ENCODE results near the gene SUDS3. TPM values are rescaled to one million over a fixed set of nuclear protein-coding genes. Genes with fewer than 3 reads are reported as not detected.

Gene SUDS3
- total and polyA plus RNA-seq, 10 of the 15 experiments (the other 5 are each of a cell fraction or from before 2014, with no cell fraction given) = 5.2 to 42.8 (median 21.7) TPM

DNA sequence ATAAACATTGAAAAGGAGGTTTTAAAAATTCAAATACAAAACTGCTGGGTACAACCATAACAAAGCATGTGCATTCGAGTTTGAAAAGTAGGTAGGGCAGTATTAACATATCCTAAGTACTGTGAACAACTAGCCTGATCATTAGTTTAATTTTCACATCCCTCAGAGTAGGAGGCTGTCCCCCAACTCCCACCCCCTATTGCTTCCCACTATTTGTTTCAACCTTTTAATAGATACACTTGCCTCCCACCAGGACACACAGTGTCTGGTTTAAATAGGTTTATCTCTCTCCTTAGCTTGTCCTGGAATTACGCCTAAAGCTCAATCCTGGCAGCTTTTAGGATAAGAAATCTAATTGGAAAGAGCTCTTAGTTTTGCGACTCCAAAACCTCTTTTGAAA, 5.8 kb upstream of the SUDS3 start:
- Histone ChIP-seq H2AFZ (ENCODE audit: control insufficient read depth, low read depth, low read length) (peak overlapping the region; percentile 52), H3K4me1 (ENCODE audit: control insufficient read depth, insufficient read depth, low read length) (peaks cover 3% of the 10 kb centered on the region; the same call in 1 of the 2 replicates), H3K79me2 (ENCODE audit: control insufficient read depth, insufficient read depth, low read length) (peaks cover 35% of the 10 kb centered on the region), H3K27me3 (replicated peaks in 1 of 2; ENCODE audit: control insufficient read depth in 2 of 2, insufficient read depth in 2 of 2, low read length in 1 of 2) (no peaks in the 10 kb centered on the region), H3K4me2 (ENCODE audit: control insufficient read depth, insufficient read depth) (peak overlapping the region; percentile 81), H3K27ac (ENCODE audit: control insufficient read depth, insufficient read depth) (peak overlapping the region; percentile 64), H4K20me1 (ENCODE audit: control insufficient read depth, insufficient read depth) (no peaks in the 10 kb centered on the region), H3K36me3 (ENCODE audit: control insufficient read depth in 2 of 2, insufficient read depth in 2 of 2, low read length in 1 of 2) (no peaks in the 10 kb centered on the region), H3K4me3 (peak overlapping the region; percentile 92), H3K9ac (ENCODE audit: control insufficient read depth, insufficient read depth, low read length) (peak overlapping the region; percentile 84), H3K9me3 (replicated peaks; ENCODE audit: control insufficient read depth, insufficient read depth, low read length) (no peaks in the 10 kb centered on the region)
- POLR2A ChIA-PET = interaction anchor here (0.6 to 1.7 kb wide), 12 partner anchors 11 to 235 kb away, joined by 3 to 8 read pairs (median 4); partner anchors contain the start of gene PEBP1
- DNase-seq (ENCODE audit: low read depth, low spot score) = no peak
- TF ChIP-seq NFXL1 (IDR thresholded peaks at IDR 0.05; ENCODE audit: borderline replicate concordance) = no peak
- TF ChIP-seq ATF2 (IDR thresholded peaks at IDR 0.05; ENCODE audit: low read length) = no peak
- no peak for TF ChIP-seq ZNF24 (IDR thresholded peaks at IDR 0.05)
- no peak for TF ChIP-seq RELA (IDR thresholded peaks at IDR 0.05; ENCODE audit: borderline replicate concordance, partially characterized antibody)
- no peak for TF ChIP-seq TCF7 (IDR thresholded peaks at IDR 0.05; ENCODE audit: borderline replicate concordance)
- no peak for TF ChIP-seq EZH2 (IDR thresholded peaks at IDR 0.05; ENCODE audit: borderline replicate concordance, control insufficient read depth, low read depth, low read length)
- TF ChIP-seq TCF12 (IDR thresholded peaks at IDR 0.05; ENCODE audit: low read depth, low read length) = no peak
- no peak for TF ChIP-seq FOS (IDR thresholded peaks at IDR 0.05; ENCODE audit: borderline replicate concordance, extremely low read depth, insufficient read length)
- TF ChIP-seq EGR1 (IDR thresholded peaks at IDR 0.05; ENCODE audit: borderline replicate concordance in 1 of 2, low read depth in 2 of 2, low read length in 2 of 2) = no peak
- TF ChIP-seq ZNF274 (IDR thresholded peaks at IDR 0.05; ENCODE audit: insufficient read depth, insufficient read length) = no peak
- TF ChIP-seq JUND (IDR thresholded peaks at IDR 0.05; ENCODE audit: low read depth, low read length) = no peak
- TF ChIP-seq, protein P1, sequence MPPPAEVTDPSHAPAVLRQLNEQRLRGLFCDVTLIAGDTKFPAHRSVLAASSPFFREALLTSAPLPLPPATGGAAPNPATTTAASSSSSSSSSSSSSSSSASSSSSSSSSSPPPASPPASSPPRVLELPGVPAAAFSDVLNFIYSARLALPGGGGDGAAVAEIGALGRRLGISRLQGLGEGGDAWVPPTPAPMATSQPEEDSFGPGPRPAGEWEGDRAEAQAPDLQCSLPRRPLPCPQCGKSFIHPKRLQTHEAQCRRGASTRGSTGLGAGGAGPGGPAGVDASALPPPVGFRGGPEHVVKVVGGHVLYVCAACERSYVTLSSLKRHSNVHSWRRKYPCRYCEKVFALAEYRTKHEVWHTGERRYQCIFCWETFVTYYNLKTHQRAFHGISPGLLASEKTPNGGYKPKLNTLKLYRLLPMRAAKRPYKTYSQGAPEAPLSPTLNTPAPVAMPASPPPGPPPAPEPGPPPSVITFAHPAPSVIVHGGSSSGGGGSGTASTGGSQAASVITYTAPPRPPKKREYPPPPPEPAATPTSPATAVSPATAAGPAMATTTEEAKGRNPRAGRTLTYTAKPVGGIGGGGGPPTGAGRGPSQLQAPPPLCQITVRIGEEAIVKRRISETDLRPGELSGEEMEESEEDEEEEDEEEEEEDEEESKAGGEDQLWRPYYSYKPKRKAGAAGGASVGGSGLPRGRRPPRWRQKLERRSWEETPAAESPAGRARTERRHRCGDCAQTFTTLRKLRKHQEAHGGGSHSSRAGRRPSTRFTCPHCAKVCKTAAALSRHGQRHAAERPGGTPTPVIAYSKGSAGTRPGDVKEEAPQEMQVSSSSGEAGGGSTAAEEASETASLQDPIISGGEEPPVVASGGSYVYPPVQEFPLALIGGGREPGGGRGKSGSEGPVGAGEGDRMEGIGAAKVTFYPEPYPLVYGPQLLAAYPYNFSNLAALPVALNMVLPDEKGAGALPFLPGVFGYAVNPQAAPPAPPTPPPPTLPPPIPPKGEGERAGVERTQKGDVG (CRISPR knock-in tag; IDR thresholded peaks at IDR 0.05) = no peak
- no peak for TF ChIP-seq MYB (IDR thresholded peaks at IDR 0.05; ENCODE audit: borderline replicate concordance, low read depth, low read length)
- no peak for TF ChIP-seq POLR2AphosphoS2 (IDR thresholded peaks at IDR 0.05; ENCODE audit: low read depth, low read length)
- TF ChIP-seq ZNF622 (IDR thresholded peaks at IDR 0.05) = no peak
- no peak for TF ChIP-seq JUNB (IDR thresholded peaks at IDR 0.05)
- TF ChIP-seq YBX1 (IDR thresholded peaks at IDR 0.05) = no peak
- no peak for TF ChIP-seq KLF5 (IDR thresholded peaks at IDR 0.05; ENCODE audit: partially characterized antibody)
- TF ChIP-seq TCF3 (IDR thresholded peaks at IDR 0.05; ENCODE audit: borderline replicate concordance, insufficient read depth, low read depth, low read length) = no peak
- no peak for ATAC-seq
- BruUV-seq (replicated peaks) = no TSS peak
- RAD21 ChIA-PET (ENCODE audit: unreplicated experiment) = interaction anchor here (0.8 to 2.6 kb wide), 16 partner anchors 10 to 250 kb away, joined by 3 to 20 read pairs (median 4); no protein-coding TSS in a partner anchor
- in situ Hi-C loops (cut with MboI) (loop anchor here (5.0 kb wide), 1 partner anchor 188 kb away; no protein-coding TSS in a partner anchor), intact Hi-C loops (cut with micrococcal nuclease; ENCODE audit: unreplicated experiment) (no loop called here)
- FAIRE-seq = no peak
- CTCF ChIA-PET = interaction anchor here (0.8 to 3.9 kb wide), 8 partner anchors 13 to 205 kb away, joined by 3 to 46 read pairs (median 4); no protein-coding TSS in a partner anchor
- SMC1A ChIA-PET (ENCODE audit: uncharacterized antibody, unreplicated experiment) = interaction anchor here (1.1 to 5.5 kb wide), 14 partner anchors 10 to 190 kb away, joined by 3 to 98 read pairs (median 4); no protein-coding TSS in a partner anchor
- 46% methylated on average over 3 of the region's 3 CpGs for WGBS (ENCODE audit: insufficient coverage, insufficient replicate concordance, low lambda C conversion rate, missing lambda C conversion rate)
